Right hindlimb (tissue), 1 donor: Measurements from ENCODE around the gene LDLRAD3.

Experiments used
- DNase-seq: peaks from one replicate; pipeline ENCODE4 v3.0.0-alpha.2; 2018

Gene LDLRAD3

DNA sequence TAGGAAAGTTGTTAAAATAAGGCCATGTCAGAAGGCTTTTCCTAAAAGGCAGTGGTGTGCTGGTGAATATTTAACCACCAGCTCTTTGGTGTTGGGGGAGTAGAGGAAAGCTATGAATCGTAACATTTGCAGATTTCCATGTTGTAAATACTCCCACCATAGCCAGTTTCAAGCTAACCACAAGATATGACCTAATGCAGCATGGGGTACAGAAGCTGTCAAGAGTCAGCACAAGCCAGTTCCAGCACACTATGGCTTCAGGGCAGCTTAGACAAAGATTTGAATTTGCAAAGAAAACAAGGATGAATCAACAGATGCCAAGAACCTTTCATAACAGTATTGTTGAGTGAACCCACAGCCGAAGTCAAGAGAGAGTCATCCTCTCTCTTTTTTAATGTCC lies 305.4 kb downstream of the LDLRAD3 start:
- no peak for DNase-seq

DNA sequence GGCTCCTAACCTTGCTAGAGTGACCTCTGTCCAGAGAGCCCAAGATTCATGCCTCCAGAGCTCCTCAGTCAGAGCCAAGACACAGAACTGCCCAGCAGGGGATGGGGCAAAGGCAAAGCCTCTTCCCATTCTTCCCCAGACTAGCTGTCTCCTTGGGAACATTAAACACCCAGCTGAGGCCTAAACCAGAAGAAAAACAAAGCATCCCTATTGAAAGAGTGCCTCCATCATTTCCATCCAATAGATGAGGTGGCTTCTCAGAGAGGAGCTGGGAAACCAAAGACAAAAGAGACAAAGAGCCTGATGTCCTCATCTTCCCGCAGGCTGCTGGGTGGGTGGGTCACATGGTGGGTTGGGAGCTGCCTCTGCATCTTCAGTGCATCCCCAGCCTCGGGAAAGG lies 308.0 kb downstream of the LDLRAD3 start:
- DNase-seq = no peak

DNA sequence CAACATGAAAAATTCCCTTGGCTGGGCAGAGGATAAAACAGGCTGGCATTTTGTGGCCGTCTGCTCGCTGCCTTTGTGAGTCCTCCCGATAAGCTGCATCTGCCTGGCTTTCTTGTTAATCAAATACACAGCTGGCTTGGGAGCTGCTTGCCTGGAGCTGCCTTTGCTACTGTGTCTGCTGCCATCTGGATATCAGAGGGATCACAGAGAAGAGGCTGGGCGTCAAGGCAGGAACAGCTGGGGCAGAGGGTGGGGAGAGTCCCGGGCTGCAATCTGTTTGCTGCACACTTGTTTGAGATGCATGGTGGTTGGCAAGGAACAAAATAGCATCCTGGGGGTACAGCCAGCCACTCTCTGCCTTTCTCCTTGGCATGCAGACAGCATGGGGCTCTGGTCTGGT lies 309.4 kb downstream of the LDLRAD3 start:
- DNase-seq = peak; percentile 83

DNA sequence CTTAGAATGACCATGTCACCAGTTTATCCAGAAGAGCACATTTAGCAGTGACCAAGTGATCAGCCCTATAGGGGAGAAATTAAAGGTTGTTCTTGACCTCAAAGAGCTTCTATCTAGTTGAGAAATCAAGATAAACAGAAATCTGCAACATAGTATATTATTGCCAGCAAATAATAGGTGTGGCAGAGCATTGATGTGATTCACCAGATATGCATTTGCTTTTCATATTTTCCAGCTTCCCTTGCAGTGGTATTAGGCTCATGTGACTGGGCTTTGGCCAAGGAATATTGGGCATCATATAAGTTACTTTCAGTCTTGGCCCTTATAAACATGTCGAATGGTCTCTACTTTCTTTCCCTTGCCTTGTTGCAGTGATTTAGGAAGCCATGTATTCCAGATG lies 310.9 kb downstream of the LDLRAD3 start:
- DNase-seq = no peak

DNA sequence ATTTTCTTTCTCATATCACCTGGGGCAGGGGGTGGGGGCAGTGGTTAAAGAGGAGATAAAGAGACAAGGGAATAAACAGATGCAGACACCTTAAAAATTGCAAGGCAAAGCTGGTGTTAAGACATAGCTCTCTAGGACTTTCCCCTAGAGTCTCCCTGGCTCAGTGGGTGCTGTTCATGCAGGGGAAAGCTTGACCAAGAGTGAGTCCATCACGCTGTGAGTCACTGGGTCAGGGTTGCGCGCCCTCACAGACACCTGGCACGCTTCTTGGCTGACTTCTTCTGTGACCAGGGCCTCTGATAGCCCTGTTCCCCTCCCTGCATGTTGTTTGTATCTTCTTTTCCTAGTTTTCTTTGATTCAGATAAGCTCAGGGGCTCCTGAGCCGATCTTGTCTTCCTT lies 313.5 kb downstream of the LDLRAD3 start:
- DNase-seq = no peak

DNA sequence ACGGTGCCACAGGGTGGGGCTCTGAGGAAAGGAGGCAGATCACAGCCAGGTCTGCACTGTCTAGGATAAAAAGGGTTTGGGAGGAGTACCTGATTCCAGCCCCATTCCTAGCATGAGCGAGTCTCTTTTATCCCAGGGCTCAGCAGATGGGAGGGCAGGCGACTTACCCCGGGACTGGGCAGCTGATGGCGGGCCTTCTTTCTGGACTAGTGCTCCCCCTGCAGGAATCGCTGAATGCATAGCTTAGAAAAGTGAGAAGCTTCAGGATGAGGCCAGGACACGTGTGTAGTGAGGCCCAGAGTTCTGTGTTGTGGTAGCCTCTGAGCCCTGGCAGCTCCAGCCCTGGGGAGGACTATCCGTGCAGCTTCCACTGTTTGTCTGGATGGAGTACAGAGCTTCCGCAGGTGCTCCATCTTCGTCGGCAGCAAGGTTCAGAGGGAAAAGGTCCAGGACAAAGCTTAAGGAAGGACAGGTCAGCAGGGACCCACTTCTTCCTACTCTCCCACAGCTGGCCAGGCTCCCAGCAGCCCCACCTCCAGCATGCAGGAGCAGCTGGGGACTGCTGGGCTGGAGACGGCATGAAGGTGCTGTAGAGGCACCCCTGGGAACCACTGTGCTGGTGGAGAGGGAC lies 315.0 kb downstream of the LDLRAD3 start:
- peak; percentile 73 for DNase-seq

DNA sequence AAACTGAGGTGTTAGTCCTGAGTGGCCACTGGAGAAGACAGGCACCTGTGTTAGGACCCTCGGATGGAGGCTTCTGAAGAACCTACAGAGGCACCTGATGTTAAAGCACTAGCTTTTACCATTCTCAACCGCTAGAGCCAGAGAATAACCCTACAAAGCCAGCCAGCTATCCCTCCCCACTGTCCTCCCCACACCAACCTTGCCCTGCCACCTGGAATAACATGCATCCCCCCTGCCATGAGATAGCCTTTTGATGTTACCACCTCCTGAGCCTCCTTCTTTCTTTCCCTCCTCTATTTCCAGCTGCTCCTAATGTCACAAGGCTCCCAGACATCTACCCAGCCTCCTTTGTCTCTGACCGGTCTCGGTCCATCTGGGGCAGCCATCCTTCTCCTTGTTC lies 317.2 kb downstream of the LDLRAD3 start:
- DNase-seq = no peak

DNA sequence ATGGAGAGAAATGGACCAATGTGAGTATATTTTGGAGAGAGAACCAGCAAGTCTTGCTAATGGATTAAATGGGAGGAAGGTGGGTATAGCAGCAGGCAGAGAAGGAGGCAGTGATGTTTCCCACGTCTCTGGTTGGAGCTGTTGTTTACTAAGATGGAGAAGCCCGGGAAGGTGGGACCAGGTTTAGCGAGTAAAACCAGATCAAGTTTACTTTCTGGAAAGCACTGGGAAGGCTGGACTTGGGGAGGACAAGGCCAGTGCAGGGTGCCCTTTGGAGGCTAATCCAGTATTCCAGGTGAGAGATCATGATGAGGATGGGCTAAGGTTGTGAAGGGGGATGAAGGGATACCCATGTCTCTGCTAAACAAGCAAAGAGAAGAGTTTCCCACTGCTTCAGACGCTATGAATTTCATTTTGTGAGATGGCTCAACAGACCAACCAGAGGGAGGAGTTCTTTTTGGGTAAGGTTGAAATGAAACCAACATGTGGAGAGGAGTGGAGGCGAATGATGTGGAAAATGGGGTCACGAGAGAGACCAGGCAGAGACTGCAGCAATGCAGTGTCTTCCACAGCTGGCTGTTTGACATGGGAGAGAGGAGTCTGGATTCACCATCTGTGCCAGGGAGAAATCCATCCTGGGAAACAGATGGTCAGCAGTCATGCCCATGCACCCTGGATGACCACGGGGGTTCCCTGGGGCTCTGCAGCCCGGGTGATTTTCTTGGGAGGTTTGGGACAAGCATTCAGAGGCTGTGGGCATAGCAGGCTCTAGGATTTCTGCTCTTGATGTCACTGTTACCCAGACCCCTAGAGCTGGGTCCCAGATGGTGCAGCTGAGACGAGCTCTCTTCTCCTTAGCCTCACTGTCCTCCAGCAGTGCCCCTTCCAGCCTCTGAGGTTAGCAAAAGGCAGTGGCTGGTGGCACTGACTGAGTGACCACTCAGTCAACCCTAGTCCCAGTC lies 320.4 kb downstream of the LDLRAD3 start:
- DNase-seq = no peak

DNA sequence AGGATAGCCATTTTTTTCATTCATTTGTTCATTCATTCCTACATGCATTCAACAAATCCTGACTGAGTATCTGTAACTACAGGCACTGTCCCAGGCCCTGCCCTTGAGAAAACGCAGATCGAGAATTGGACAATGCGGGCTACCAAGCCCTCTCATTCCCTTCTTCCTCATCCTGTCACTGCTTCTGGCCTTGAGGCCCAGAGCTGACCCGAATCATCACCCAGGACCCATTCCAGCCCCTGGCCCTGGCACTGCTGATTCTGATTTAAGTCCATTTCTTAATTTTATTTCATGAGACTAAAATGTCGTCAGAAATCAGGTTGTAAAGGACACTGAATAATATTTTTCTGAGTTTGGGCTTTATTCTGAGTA lies 321.1 kb downstream of the LDLRAD3 start:
- DNase-seq = no peak

DNA sequence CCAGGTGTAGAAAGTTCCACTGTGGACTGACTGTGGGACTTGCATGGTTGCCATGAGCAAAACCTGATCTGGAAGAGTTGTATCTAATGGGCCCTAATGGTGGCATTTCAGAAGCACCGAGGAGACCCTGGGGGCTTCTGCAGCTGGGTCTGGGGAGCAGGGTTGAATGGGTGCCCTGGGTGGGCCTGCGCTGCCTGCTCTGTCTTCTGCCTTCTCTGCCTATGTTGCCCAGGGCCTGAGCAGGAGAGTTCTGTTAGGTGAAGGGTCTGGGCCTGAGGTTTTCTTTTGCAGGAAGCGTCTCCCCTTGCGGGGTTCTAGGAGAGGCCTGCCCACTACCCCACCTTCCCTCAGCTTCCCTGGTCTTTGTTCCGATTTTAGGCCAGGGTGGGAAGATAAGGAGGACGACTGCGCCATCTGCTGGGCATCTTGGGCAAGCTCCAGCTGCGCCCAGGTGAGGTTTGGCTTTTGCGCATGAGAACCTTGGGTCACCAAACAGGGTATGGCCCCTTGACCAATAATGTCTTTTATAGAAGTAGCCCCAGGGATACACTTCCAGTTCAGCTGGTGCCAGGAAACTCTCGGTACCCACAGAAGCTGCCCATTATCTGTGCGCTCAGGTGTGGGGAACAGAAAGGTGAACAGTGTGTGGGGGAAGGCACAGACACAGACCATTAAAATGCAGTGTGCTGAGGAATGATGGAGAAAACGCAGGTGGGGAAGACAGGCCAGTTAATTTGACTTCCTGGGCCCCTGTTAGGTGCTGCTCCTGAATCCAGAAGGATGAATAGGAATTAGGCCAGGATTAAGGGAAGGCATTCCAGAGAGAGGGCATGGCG lies 322.1 kb downstream of the LDLRAD3 start:
- peak; percentile 69 for DNase-seq

DNA sequence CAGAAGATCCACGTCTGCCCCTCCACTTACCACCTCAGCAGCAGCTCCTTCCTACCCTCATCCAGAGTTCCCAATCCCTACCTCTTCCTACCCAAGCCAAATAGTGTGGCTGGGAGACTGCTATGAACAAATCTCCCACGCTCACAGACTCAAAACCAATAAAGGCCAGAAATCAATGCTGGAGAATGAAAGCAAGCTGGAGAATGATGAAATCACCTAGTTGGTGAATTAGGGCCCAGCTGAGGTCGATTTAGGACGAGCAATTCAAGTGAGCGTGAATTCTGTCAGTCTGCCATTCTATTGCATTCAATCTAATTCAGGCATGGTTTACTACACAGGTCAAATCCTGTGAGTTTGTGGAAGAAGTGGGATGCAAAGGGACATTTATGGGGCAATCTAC lies 322.9 kb downstream of the LDLRAD3 start:
- no peak for DNase-seq

DNA sequence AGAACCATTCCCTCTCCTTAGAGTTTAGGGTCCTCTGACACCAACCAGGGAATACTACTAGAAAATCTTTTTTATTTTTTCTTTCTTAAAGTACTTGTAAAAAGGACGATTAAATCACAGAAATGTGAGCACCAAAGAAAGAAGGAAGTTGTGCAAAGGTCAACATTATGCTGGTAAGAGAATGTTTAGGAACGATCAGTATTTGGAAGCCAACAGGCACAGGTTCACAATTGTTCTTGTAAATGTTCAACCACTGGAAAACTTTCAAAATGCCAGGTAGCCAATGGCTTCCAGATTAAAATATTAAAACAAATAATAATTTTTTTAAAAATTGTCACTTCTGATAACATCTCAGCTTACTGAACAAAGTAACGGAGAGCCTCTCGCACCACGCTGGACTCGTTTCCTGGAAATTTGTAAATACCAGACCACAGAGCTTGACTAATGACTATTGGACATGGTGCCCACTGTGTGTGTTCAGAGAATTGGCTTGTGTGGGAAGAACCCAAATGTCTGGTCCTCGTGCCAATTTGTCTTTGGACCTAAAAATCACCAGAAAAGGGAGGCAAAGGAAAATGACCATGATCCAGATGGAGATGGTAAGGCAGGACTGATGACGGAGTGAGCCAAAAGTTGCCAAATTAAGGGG lies 324.6 kb downstream of the LDLRAD3 start:
- no peak for DNase-seq

DNA sequence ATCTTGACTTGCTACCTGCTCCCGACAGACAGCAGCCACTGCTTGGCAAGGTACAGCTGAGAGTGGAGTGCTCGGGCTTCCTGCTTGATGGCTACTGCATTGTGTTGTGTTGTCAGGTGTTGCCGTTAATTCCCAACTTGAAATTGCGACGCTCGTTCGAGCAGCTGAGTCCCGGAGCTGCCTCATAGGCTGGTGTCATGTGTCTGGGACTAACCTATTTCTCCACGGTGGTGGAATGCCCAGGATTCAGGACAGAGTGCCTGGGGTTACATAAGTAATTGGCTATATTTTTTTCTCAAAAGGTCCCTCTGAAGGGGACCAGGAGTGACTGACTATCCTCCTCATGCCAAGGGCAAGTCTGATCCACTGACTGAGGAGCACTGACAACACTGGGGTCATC lies 326.8 kb downstream of the LDLRAD3 start:
- no peak for DNase-seq

DNA sequence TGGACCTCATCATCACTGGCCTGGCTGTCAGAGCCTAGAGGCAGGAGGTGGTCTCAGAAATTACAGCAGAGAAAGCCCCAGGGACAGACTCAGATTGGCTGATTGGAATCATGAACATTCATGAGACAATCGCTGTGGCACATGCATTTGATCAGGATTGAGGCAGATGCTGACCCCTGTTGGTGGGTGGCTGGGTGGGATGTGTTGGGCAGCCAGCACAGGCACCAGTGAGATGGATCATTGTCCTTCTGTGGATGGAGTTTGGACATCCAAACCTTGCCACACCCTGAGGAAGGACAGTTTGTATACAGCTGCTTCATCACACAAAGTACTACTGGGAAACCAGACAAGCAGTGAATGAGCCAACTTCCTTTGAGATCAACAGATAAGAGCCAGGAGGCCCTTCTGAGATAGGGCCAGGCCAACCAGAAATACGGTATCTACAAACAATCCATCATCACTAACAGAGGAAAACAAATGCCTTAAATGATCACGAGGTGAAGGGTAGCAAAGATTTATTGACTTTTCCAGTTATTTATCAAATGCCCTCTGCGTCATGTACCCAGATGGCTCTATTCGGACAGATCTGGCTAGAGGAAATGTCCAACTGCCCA lies 328.0 kb downstream of the LDLRAD3 start:
- no peak for DNase-seq

DNA sequence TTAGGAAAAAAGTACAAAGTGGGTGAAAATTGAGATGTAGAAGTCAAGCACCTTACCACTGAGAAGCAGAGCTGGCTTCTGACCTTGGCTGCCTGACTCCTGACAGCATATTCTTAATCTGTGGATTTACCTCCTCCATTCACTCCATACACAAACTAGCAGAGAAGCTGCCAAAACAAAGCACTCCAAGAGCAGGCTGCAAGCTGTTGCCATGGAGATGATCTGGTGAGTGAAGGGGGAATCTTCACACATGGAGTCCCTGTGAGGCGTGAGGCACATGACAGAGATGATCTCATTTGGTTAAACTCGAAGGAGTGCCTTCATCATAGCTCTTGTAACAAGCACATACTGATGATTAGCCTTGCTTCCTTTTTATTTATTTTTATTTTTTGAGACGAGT lies 329.2 kb downstream of the LDLRAD3 start:
- no peak for DNase-seq

DNA sequence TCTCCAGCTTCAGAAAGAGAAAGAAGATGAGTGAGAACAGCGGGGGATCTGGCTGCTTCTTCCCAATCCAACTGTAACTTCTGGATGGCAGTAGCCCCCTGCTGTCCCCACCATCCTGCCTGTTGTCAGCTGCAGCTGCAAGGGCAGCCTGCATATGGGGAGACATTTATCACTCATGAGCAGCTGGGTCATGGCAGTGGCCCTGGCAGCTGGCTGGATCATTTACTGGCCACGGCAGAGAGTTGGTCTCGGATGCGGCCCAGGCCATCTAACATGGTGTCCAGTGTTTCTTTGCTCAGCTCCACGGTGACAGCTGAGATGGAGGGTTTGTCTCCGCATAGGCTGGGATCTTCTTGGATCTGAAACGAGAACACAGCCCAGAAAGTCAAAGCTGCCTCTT lies 330.6 kb downstream of the LDLRAD3 start:
- peak; percentile 51 for DNase-seq

DNA sequence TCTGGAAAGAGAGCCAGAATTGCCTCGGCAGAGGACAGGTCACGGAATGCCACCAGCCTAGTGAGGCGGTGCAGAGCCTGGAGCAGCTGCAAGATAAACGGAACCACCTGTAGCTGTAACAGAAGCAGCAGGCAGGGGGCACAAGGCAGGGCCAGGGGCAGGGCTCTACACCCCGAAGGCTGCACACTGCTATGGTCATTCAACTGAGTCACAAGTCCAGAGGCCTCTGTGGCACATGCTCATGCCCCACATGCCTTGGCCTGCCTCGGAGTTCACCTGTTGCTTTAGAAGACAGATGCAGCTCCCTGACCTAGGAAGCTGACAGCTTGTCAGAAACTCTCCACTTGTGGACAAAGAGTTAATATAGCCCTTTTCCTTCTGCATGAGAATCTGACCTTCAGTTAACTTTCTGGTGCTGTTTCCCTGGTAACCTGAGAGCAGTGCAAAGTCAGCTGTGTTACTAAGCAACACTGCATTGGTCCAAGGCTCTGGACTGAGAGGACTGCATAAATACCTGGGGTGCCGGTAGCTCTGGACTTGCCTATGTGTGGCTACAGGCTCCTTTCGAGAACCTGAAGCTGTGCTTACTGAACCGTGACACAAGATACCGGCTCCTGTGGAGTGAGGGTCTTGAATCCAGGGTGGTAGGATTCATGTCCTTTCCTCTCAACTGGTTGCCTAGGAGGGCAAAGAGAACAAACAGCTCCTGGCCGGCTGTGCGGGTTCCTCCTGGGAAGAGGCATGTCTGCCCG lies 334.8 kb downstream of the LDLRAD3 start:
- DNase-seq = no peak

DNA sequence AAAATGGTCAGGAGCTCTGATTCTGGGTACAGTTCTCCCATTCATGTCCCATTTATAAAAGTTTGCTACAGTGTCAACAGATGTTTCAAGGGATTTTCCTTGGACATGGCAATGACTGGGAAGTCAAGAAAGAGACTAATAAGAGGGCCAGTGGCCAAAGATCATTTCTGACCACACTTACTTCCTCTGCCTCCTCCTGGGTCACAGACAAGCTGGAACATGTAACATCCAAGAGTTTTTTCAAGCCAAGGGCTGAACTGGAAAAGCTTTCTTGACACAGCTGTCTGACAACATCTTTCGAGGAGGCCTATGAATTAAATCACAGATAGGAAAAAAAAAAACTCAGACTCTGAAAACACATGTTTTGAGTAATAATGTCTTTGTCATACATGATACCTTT lies 336.7 kb downstream of the LDLRAD3 start:
- no peak for DNase-seq
